MM.1S (cell line): ENCODE results near the gene F12.

Source experiments
- CTCF ChIP-seq: fragments of 300-600 bp; sonication (generic); IDR thresholded peaks from 2 replicates; pipeline ENCODE4 v1.5.1; 2016; ENCODE audit warnings: antibody characterized with exemption, low read length, mixed read lengths
- EZH2 ChIP-seq: fragments of 300-600 bp; sonication (generic); optimal IDR thresholded peaks from 2 replicates; pipeline ENCODE3; 2017; ENCODE audit warnings: low read depth, mild to moderate bottlenecking, antibody characterized with exemption, low read length, mixed read lengths

DNA sequence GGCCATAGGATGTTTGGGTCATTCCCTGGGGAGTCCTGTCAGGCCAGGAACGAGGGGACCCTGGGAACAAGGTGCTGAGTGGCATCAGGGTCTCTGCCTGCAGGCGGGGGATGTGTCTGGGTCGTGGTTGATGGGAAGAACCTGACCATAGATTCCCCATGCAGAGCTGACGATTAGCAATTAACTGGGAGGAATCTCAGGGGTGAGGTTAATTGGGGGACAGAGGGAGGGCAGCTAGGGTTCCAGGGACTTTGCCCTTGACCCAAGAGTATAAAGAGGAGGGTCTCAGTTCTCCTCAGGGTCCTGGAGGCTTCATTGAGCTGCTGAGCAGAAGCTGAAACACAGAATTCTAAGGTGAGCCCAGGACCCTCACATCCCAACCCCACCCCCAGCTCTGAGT is 25.2 kb downstream of the F12 start, which contains the start of gene SLC34A1:
- TF ChIP-seq EZH2 (no peak), CTCF (no peak)
